CD4-positive, alpha-beta T cell (primary cell): Measurements from ENCODE around the gene NISCH. TPM values are rescaled to one million over a fixed set of nuclear protein-coding genes. Genes with fewer than 3 reads are reported as not detected.

Source experiments
- ATAC-seq: fragments of 200-7000 bp; cut with Tn5 transposase; one replicate; pipeline ENCODE4 v1.10.0; 2022; ENCODE audit warnings: mild to moderate bottlenecking; ENCODE audit not compliant: poor library complexity
- CTCF ChIA-PET: fragments of 350-600 bp; sonication (Branson Sonifier 250); formaldehyde crosslinking; loops from one replicate; lab custom pipeline; 2021; ENCODE audit warnings: antibody characterized with exemption, inconsistent platforms; lab: Charles Lee
- POLR2A ChIA-PET: fragments of 350-600 bp; sonication (Branson Sonifier 250); formaldehyde crosslinking; loops from one replicate; lab custom pipeline; 2021; ENCODE audit warnings: antibody characterized with exemption, inconsistent platforms; lab: Charles Lee
- DNase-seq, 14 experiments: peaks; one replicate each; pipeline ENCODE4 v3.0.0-alpha.2; 2013 to 2020; ENCODE audit warnings: mixed read lengths in 2 of 14
- H3K27ac ChIP-seq, 2 donors: one replicate each; pipeline versions ENCODE4 v1.5.1 to v1.7.0; 2013; ENCODE audit warnings: low read length in 2 of 2, low read depth in 1 of 2, mild to moderate bottlenecking in 1 of 2
- H3K27me3 ChIP-seq, 2 experiments: 1 replicate in 1 of 2; 2 replicates in 1 of 2; pipeline versions ENCODE4 v1.6.1 to v1.7.0; 2013; ENCODE audit warnings: low read length in 2 of 2, control low read depth in 1 of 2, mild to moderate bottlenecking in 1 of 2, moderate library complexity in 1 of 2; ENCODE audit not compliant: insufficient read depth in 2 of 2, control insufficient read depth in 1 of 2
- H3K36me3 ChIP-seq: one replicate; pipeline ENCODE4 v1.6.1; 2013; ENCODE audit warnings: low read length, control low read depth; ENCODE audit not compliant: insufficient read depth
- H3K4me1 ChIP-seq: one replicate; pipeline ENCODE4 v1.6.1; 2013; ENCODE audit warnings: low read length, control low read depth; ENCODE audit not compliant: insufficient read depth
- H3K4me3 ChIP-seq: one replicate; pipeline ENCODE4 v1.5.1; 2013; ENCODE audit warnings: mild to moderate bottlenecking, low read length, moderate library complexity
- H3K9me3 ChIP-seq, 2 experiments: 1 replicate in 1 of 2; 2 replicates in 1 of 2; pipeline versions ENCODE4 v1.6.1 to v1.7.0; 2013; ENCODE audit warnings: low read length in 2 of 2, mild to moderate bottlenecking in 2 of 2, control low read depth in 1 of 2, moderate library complexity in 1 of 2; ENCODE audit not compliant: control insufficient read depth in 1 of 2, insufficient read depth in 1 of 2
- H3K27ac Mint-ChIP-seq: one replicate; pipeline ENCODE4 v1.8.0; 2020; ENCODE audit warnings: mixed read lengths
- H3K27me3 Mint-ChIP-seq: one replicate; pipeline ENCODE4 v1.8.0; 2021; ENCODE audit warnings: mixed read lengths
- H3K36me3 Mint-ChIP-seq: one replicate; pipeline ENCODE4 v1.8.0; 2021; ENCODE audit warnings: low read depth, mixed read lengths
- H3K4me1 Mint-ChIP-seq: one replicate; pipeline ENCODE4 v1.8.0; 2021; ENCODE audit warnings: low read depth, mixed read lengths
- H3K4me3 Mint-ChIP-seq: one replicate; pipeline ENCODE4 v1.8.0; 2020; ENCODE audit warnings: mild to moderate bottlenecking, mixed read lengths
- H3K9me3 Mint-ChIP-seq: one replicate; pipeline ENCODE4 v1.8.0; 2020; ENCODE audit warnings: mixed read lengths
- intact Hi-C, 2 experiments: fragments of 100-400 bp; cut with DNase I in 1 of 2; cut with micrococcal nuclease in 1 of 2; formaldehyde crosslinking; loops; one replicate each; pipeline versions ENCODE4 v1.15.1 to v1.9.0; 2023 to 2025; cut with DNase I, micrococcal nuclease
- total RNA-seq, 174 experiments: library from RNA in 2 of 174; stranded (reverse) in 2 of 174; gene quantifications; one replicate each; pipeline ENCODE4 v1.2.3 and lab custom pipeline; 2021 to 2026
- TF ChIP-seq, protein P1 (sequence below): fragments of 200-600 bp; IDR thresholded peaks from one replicate; pipeline ENCODE4 v1.8.0; 2022; ENCODE audit warnings: antibody characterized with exemption, mild to moderate bottlenecking

Gene NISCH
- total RNA-seq, 2 experiments from 2014 or later: 160 to 163 TPM

DNA sequence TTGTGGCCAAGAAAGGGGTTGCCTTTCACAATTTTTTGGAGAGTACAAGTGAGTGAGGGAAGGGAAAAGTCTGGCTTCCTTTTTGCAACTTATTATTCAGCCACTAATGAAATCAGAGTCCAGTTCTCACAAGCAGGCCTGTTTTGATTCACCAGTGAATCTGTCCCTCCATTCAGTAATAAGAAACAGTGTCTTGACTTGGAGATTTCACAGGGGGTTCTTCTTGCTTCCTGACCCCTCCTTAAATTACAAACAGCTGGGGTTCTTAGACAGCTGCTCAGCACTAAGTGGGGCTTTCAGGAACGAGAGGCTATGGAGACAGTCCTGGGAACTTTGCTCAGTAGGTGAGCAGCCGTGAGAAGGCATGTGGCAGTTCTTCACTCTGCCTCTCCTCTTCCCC, 35.0 kb upstream of the NISCH start:
- no peak for ATAC-seq
- CTCF ChIA-PET: no interaction called here

GRCh38 chr3:52422669-52423068, 32.7 kb upstream of the NISCH start:
- Histone ChIP-seq H3K9me3 (no peaks in the 10 kb centered on the region), H3K27me3 (no peaks in the 10 kb centered on the region), H3K4me1 (no peaks in the 10 kb centered on the region), H3K36me3 (peaks cover 4% of the 10 kb centered on the region), H3K4me3 (no peak overlapping the region), H3K27ac (no peak overlapping the region)
- intact Hi-C loops: no loop called here
- no peaks in the 10 kb centered on the region for H3K9me3 Mint-ChIP-seq
- peaks cover 5% of the 10 kb centered on the region for H3K36me3 Mint-ChIP-seq
- no peak for DNase-seq
- H3K27ac Mint-ChIP-seq: no peak overlapping the region
- no peaks in the 10 kb centered on the region for H3K27me3 Mint-ChIP-seq
- H3K4me1 Mint-ChIP-seq: peaks cover 6% of the 10 kb centered on the region
- H3K4me3 Mint-ChIP-seq: no peak overlapping the region
- ATAC-seq: no peak
- CTCF ChIA-PET: no interaction called here
- POLR2A ChIA-PET: no interaction called here
- TF ChIP-seq, protein P1, sequence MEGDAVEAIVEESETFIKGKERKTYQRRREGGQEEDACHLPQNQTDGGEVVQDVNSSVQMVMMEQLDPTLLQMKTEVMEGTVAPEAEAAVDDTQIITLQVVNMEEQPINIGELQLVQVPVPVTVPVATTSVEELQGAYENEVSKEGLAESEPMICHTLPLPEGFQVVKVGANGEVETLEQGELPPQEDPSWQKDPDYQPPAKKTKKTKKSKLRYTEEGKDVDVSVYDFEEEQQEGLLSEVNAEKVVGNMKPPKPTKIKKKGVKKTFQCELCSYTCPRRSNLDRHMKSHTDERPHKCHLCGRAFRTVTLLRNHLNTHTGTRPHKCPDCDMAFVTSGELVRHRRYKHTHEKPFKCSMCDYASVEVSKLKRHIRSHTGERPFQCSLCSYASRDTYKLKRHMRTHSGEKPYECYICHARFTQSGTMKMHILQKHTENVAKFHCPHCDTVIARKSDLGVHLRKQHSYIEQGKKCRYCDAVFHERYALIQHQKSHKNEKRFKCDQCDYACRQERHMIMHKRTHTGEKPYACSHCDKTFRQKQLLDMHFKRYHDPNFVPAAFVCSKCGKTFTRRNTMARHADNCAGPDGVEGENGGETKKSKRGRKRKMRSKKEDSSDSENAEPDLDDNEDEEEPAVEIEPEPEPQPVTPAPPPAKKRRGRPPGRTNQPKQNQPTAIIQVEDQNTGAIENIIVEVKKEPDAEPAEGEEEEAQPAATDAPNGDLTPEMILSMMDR: no peak

More for the DNA sequence above, 35.0 kb upstream of the NISCH start:
- no peak overlapping the region for H3K4me3 ChIP-seq
- H3K9me3 ChIP-seq: no peaks in the 10 kb centered on the region
- Mint-ChIP-seq H3K4me1 (peaks cover 12% of the 10 kb centered on the region), H3K36me3 (peaks cover 8% of the 10 kb centered on the region), H3K4me3 (no peak overlapping the region), H3K27me3 (no peaks in the 10 kb centered on the region), H3K9me3 (no peaks in the 10 kb centered on the region), H3K27ac (no peak overlapping the region)
- no peaks in the 10 kb centered on the region for H3K4me1 ChIP-seq
- no peak for DNase-seq
- POLR2A ChIA-PET: no interaction called here
- H3K36me3 ChIP-seq: peaks cover 4% of the 10 kb centered on the region
- H3K27me3 ChIP-seq: no peaks in the 10 kb centered on the region
- intact Hi-C loops: no loop called here
- no peak overlapping the region for H3K27ac ChIP-seq
- TF ChIP-seq, protein P1: no peak

DNA sequence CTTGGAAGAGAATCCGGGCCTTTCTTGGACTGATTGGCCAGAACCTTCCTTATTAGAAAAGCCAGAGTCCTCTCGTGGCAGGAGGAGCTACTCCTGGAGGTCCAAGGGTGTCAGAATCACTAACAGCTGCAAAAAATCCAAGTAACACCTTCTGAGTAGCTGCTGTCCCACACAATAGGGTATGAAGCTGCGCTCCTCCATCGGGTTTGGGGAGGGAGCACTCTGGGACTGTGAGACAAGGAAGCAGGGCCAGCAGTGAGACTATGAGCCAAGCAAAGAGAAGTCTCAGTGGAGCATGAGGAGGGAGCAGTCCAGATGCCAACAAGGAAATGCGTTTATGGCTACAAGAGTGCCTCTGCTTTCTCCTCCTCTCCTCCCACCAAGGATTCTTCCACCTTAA, 32.2 kb upstream of the NISCH start:
- H3K4me1 Mint-ChIP-seq: peaks cover 3% of the 10 kb centered on the region
- no peak overlapping the region for H3K27ac Mint-ChIP-seq
- Histone ChIP-seq H3K36me3 (peaks cover 4% of the 10 kb centered on the region), H3K9me3 (no peaks in the 10 kb centered on the region), H3K27ac (no peak overlapping the region), H3K4me3 (no peak overlapping the region), H3K4me1 (no peaks in the 10 kb centered on the region), H3K27me3 (no peaks in the 10 kb centered on the region)
- DNase-seq: no peak
- intact Hi-C loops: no loop called here
- no peak for ATAC-seq
- H3K36me3 Mint-ChIP-seq: peaks cover 5% of the 10 kb centered on the region
- TF ChIP-seq, protein P1: no peak
- no peaks in the 10 kb centered on the region for H3K27me3 Mint-ChIP-seq
- ChIA-PET CTCF (no interaction called here), POLR2A (interaction anchor here (0.7 kb wide), 1 partner anchor 44 kb away, joined by 3 read pairs; no protein-coding TSS in a partner anchor)
- H3K4me3 Mint-ChIP-seq: no peak overlapping the region
- H3K9me3 Mint-ChIP-seq: no peaks in the 10 kb centered on the region
